Uterus (tissue), 2 donors: Measurements from ENCODE around the gene NANOS2.
"Not testable (repeated sequence)": the region's sequence is repeated elsewhere in the genome, so short reads cannot be mapped to it uniquely, and the experiment has no call there.

ENCODE experiments used
- POLR2A ChIP-seq, 2 donors: fragments of 450-650 bp; IDR thresholded peaks; one replicate each; pipeline ENCODE4 v1.6.1; 2016; ENCODE audit warnings: antibody characterized with exemption in 2 of 2, mild to moderate bottlenecking in 1 of 2, moderate library complexity in 1 of 2
- TF ChIP-seq, protein P1 (sequence below), 4 experiments: fragments of 200-600 bp in 2 of 4; fragments of 450-650 bp in 2 of 4; sonication (generic) in 2 of 4; IDR thresholded peaks; one replicate each; pipeline ENCODE4 v1.5.1; 2016 to 2019; ENCODE audit warnings: antibody characterized with exemption in 4 of 4, mild to moderate bottlenecking in 2 of 4, moderate library complexity in 1 of 4

DNA sequence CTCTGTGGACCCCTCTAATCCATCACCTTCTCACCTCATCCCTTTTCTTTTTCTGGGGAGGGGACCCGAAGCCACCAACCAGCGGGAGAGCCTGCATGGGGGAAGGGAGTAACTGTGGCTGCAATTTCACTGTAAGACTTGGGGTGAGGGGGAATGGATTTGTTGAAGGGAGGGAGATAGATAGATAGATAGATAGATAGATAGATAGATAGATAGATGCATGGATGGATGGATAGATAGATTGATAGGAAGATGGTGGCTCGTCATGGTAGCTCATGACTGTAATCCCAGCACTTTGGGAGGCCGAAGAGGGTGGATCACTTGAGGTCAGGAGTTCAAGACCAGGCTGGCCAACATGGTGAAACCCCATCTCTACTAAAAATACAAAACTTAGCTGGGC, 47.3 kb downstream of the NANOS2 start:
- TF ChIP-seq, protein P1, sequence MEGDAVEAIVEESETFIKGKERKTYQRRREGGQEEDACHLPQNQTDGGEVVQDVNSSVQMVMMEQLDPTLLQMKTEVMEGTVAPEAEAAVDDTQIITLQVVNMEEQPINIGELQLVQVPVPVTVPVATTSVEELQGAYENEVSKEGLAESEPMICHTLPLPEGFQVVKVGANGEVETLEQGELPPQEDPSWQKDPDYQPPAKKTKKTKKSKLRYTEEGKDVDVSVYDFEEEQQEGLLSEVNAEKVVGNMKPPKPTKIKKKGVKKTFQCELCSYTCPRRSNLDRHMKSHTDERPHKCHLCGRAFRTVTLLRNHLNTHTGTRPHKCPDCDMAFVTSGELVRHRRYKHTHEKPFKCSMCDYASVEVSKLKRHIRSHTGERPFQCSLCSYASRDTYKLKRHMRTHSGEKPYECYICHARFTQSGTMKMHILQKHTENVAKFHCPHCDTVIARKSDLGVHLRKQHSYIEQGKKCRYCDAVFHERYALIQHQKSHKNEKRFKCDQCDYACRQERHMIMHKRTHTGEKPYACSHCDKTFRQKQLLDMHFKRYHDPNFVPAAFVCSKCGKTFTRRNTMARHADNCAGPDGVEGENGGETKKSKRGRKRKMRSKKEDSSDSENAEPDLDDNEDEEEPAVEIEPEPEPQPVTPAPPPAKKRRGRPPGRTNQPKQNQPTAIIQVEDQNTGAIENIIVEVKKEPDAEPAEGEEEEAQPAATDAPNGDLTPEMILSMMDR (IDR thresholded peaks at IDR 0.05) = not testable (repeated sequence)
- not testable (repeated sequence) for TF ChIP-seq POLR2A (IDR thresholded peaks at IDR 0.05)
